ENCODE data around the gene CAMK2D.

CAMK2D gene

DNA sequence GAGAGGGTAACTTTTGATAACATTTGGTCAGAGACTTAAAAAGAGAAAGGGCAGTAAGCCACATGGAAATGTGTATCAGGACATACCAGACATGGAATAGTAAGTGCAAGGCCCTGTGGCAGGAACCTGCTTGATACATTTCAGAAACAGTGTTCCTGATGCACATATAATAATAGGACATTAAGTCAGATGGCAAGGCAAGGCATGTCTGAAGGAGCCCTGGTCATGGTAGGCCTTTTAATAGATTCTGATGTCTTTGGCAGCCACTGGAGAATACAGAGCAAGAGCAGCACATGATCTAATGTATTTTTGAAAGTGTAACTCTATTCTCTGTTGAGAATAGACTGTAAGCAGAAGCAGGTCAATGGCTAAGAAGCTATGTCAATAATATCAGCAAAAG is 279.7 kb downstream of the CAMK2D start:
- Histone ChIP-seq H3K27ac (ENCODE audit: low read depth, low read length) (no peak overlapping the region), H3K27me3 (ENCODE audit: control insufficient read depth, insufficient read depth, low read length) (no peaks in the 10 kb centered on the region), H3K9ac (ENCODE audit: low read depth, low read length) (no peak overlapping the region), H3K4me1 (ENCODE audit: control insufficient read depth, insufficient read depth, low read length) (peaks cover 13% of the 10 kb centered on the region; the same call in 1 of the 2 replicates), H3K9me3 (ENCODE audit: control insufficient read depth, insufficient read depth, low read length) (no peaks in the 10 kb centered on the region), H3K36me3 (ENCODE audit: control insufficient read depth, insufficient read depth, low read length) (no peaks in the 10 kb centered on the region), H3K4me3 (ENCODE audit: low read depth, low read length) (no peak overlapping the region)

DNA sequence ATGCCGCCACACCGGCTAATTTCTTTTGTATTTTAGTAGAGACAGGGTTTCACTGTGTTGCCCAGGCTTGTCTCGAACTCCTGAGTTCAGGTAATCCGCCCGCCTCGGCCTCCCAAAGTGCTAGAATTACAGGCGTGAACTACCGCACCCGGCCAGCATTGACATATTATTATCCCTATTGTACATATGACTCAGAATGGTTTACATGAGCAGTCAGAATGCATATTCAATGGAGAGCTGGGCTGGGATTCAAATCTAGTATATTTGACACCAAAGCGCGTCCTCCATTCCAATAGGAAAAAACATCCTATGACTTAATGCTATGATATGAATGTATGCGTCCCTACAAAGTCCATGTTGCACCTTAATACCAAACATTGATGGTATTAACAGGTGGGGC is 281.4 kb downstream of the CAMK2D start:
- no peak overlapping the region for H3K27ac ChIP-seq (ENCODE audit: low read depth, low read length)
- H3K4me3 ChIP-seq (ENCODE audit: low read depth, low read length), result no peak overlapping the region
- peaks cover 13% of the 10 kb centered on the region; the same call in 1 of the 2 replicates for H3K4me1 ChIP-seq (ENCODE audit: control insufficient read depth, insufficient read depth, low read length)
- no peaks in the 10 kb centered on the region for H3K27me3 ChIP-seq (ENCODE audit: control insufficient read depth, insufficient read depth, low read length)
- H3K9me3 ChIP-seq (ENCODE audit: control insufficient read depth, insufficient read depth, low read length), result no peaks in the 10 kb centered on the region
- H3K36me3 ChIP-seq (ENCODE audit: control insufficient read depth, insufficient read depth, low read length), result no peaks in the 10 kb centered on the region
- no peak overlapping the region for H3K9ac ChIP-seq (ENCODE audit: low read depth, low read length)

- Histone ChIP-seq H3K27me3 (ENCODE audit: control insufficient read depth, insufficient read depth, low read length) (no peaks in the 10 kb centered on the region), H3K4me1 (ENCODE audit: control insufficient read depth, insufficient read depth, low read length) (peaks cover 13% of the 10 kb centered on the region; the same call in 1 of the 2 replicates), H3K36me3 (ENCODE audit: control insufficient read depth, insufficient read depth, low read length) (no peaks in the 10 kb centered on the region), H3K9ac (ENCODE audit: low read depth, low read length) (no peak overlapping the region), H3K9me3 (ENCODE audit: control insufficient read depth, insufficient read depth, low read length) (no peaks in the 10 kb centered on the region), H3K27ac (ENCODE audit: low read depth, low read length) (no peak overlapping the region), H3K4me3 (ENCODE audit: low read depth, low read length) (no peak overlapping the region)
Measured at GRCh38 chr4:113478032-113478431, 283.5 kb downstream of the CAMK2D start.

GRCh38 chr4:113476800-113477199 is 284.7 kb downstream of the CAMK2D start:
- H3K4me3 ChIP-seq (ENCODE audit: low read depth, low read length), result no peak overlapping the region
- H3K27ac ChIP-seq (ENCODE audit: low read depth, low read length), result no peak overlapping the region
- no peaks in the 10 kb centered on the region for H3K9me3 ChIP-seq (ENCODE audit: control insufficient read depth, insufficient read depth, low read length)
- no peaks in the 10 kb centered on the region for H3K27me3 ChIP-seq (ENCODE audit: control insufficient read depth, insufficient read depth, low read length)
- H3K4me1 ChIP-seq (ENCODE audit: control insufficient read depth, insufficient read depth, low read length), result peaks cover 13% of the 10 kb centered on the region; the same call in 1 of the 2 replicates
- H3K9ac ChIP-seq (ENCODE audit: low read depth, low read length), result no peak overlapping the region
- H3K36me3 ChIP-seq (ENCODE audit: control insufficient read depth, insufficient read depth, low read length), result no peaks in the 10 kb centered on the region

DNA sequence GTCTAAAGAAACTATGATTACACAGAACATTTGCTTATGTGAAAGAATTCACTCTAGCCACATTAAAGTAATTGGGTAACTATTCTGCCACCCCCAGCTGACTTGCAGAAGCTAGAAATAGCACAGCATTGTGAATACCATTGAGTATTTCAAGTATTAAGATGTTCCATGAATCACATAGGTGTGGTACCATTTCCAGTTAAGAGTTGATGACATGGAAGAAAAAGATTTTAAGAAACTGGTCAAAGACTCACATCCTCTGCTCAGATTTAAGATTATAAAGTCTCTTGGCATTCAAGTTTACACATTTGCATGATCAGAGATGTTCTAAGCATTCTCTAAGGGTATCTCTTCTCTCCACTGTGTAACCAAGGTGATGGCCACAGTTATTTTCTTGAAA is 287.5 kb downstream of the CAMK2D start:
- H3K9ac ChIP-seq (ENCODE audit: low read depth, low read length), result no peak overlapping the region
- no peaks in the 10 kb centered on the region for H3K9me3 ChIP-seq (ENCODE audit: control insufficient read depth, insufficient read depth, low read length)
- no peak overlapping the region for H3K4me3 ChIP-seq (ENCODE audit: low read depth, low read length)
- no peaks in the 10 kb centered on the region for H3K27me3 ChIP-seq (ENCODE audit: control insufficient read depth, insufficient read depth, low read length)
- no peak overlapping the region for H3K27ac ChIP-seq (ENCODE audit: low read depth, low read length)
- no peaks in the 10 kb centered on the region for H3K36me3 ChIP-seq (ENCODE audit: control insufficient read depth, insufficient read depth, low read length)
- H3K4me1 ChIP-seq (ENCODE audit: control insufficient read depth, insufficient read depth, low read length), result peaks cover 17% of the 10 kb centered on the region

- Histone ChIP-seq H3K4me1 (ENCODE audit: control insufficient read depth, insufficient read depth, low read length) (peaks cover 20% of the 10 kb centered on the region), H3K27ac (ENCODE audit: low read depth, low read length) (no peak overlapping the region), H3K36me3 (ENCODE audit: control insufficient read depth, insufficient read depth, low read length) (no peaks in the 10 kb centered on the region), H3K4me3 (ENCODE audit: low read depth, low read length) (no peak overlapping the region), H3K27me3 (ENCODE audit: control insufficient read depth, insufficient read depth, low read length) (no peaks in the 10 kb centered on the region), H3K9ac (ENCODE audit: low read depth, low read length) (no peak overlapping the region), H3K9me3 (ENCODE audit: control insufficient read depth, insufficient read depth, low read length) (no peaks in the 10 kb centered on the region)
Measured at GRCh38 chr4:113472864-113473263, 288.7 kb downstream of the CAMK2D start.

GRCh38 chr4:113471146-113471860 is 290.2 kb downstream of the CAMK2D start:
- no peak overlapping the region for H3K9ac ChIP-seq (ENCODE audit: low read depth, low read length)
- H3K4me1 ChIP-seq (ENCODE audit: control insufficient read depth, insufficient read depth, low read length), result peaks cover 29% of the 10 kb centered on the region
- no peaks in the 10 kb centered on the region for H3K36me3 ChIP-seq (ENCODE audit: control insufficient read depth, insufficient read depth, low read length)
- H3K4me3 ChIP-seq (ENCODE audit: low read depth, low read length), result no peak overlapping the region
- no peak overlapping the region for H3K27ac ChIP-seq (ENCODE audit: low read depth, low read length)
- H3K9me3 ChIP-seq (ENCODE audit: control insufficient read depth, insufficient read depth, low read length), result no peaks in the 10 kb centered on the region
- no peaks in the 10 kb centered on the region for H3K27me3 ChIP-seq (ENCODE audit: control insufficient read depth, insufficient read depth, low read length)

GRCh38 chr4:113469926-113470325 is 291.6 kb downstream of the CAMK2D start:
- no peak overlapping the region for H3K9ac ChIP-seq (ENCODE audit: low read depth, low read length)
- no peaks in the 10 kb centered on the region for H3K27me3 ChIP-seq (ENCODE audit: control insufficient read depth, insufficient read depth, low read length)
- no peaks in the 10 kb centered on the region for H3K9me3 ChIP-seq (ENCODE audit: control insufficient read depth, insufficient read depth, low read length)
- no peak overlapping the region for H3K27ac ChIP-seq (ENCODE audit: low read depth, low read length)
- H3K36me3 ChIP-seq (ENCODE audit: control insufficient read depth, insufficient read depth, low read length), result no peaks in the 10 kb centered on the region
- H3K4me3 ChIP-seq (ENCODE audit: low read depth, low read length), result no peak overlapping the region
- H3K4me1 ChIP-seq (ENCODE audit: control insufficient read depth, insufficient read depth, low read length), result peaks cover 29% of the 10 kb centered on the region

DNA sequence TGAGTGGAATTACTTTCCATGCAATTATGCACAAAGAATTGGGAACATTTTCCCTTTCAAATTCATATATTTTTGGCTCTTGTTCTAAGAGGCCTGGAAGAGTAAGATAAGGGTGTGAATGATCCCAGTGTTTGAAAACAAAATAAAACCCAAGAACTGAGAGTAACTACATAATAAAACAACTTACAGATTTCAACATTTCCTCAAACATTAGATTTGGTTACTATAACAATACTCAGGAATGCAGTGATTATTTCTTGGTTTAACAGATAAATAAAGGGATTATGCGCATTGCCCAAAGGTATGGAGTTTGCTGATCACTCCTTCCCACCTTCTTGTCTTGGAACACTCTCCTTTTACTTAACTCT is 292.5 kb downstream of the CAMK2D start:
- peak overlapping the region; percentile 91 for H3K27ac ChIP-seq (ENCODE audit: low read depth, low read length)
- H3K9ac ChIP-seq (ENCODE audit: low read depth, low read length), result no peak overlapping the region
- peaks cover 29% of the 10 kb centered on the region for H3K4me1 ChIP-seq (ENCODE audit: control insufficient read depth, insufficient read depth, low read length)
- H3K9me3 ChIP-seq (ENCODE audit: control insufficient read depth, insufficient read depth, low read length), result no peaks in the 10 kb centered on the region
- no peak overlapping the region for H3K4me3 ChIP-seq (ENCODE audit: low read depth, low read length)
- no peaks in the 10 kb centered on the region for H3K36me3 ChIP-seq (ENCODE audit: control insufficient read depth, insufficient read depth, low read length)
- H3K27me3 ChIP-seq (ENCODE audit: control insufficient read depth, insufficient read depth, low read length), result no peaks in the 10 kb centered on the region

GRCh38 chr4:113468165-113469022 is 293.1 kb downstream of the CAMK2D start:
- Histone ChIP-seq H3K9me3 (ENCODE audit: control insufficient read depth, insufficient read depth, low read length) (no peaks in the 10 kb centered on the region), H3K27ac (ENCODE audit: low read depth, low read length) (peak overlapping the region; percentile 91), H3K4me3 (ENCODE audit: low read depth, low read length) (no peak overlapping the region), H3K4me1 (ENCODE audit: control insufficient read depth, insufficient read depth, low read length) (peaks cover 29% of the 10 kb centered on the region), H3K27me3 (ENCODE audit: control insufficient read depth, insufficient read depth, low read length) (no peaks in the 10 kb centered on the region), H3K9ac (ENCODE audit: low read depth, low read length) (peak overlapping the region; percentile 49; the same call in 1 of the 2 replicates), H3K36me3 (ENCODE audit: control insufficient read depth, insufficient read depth, low read length) (no peaks in the 10 kb centered on the region)

DNA sequence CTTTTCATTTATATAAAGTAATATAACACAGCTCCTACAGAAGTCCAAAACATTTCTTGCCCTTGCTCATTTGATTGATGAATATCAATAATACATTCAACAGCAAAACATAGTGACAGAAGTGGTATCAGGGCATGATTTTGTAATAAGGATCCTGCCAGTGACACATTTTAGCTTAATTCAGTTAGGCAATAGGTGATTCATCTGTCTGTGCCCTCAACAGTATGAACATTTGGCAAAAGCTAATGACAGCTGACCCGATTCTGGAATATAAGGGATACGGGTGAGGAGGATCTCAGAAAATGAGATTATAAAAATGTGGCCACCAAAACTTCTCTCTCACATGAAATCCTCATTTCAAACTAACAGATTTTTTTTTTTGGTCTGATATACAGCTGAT is 294.0 kb downstream of the CAMK2D start:
- Histone ChIP-seq H3K9ac (ENCODE audit: low read depth, low read length) (peak overlapping the region; percentile 49; the same call in 1 of the 2 replicates), H3K9me3 (ENCODE audit: control insufficient read depth, insufficient read depth, low read length) (no peaks in the 10 kb centered on the region), H3K4me1 (ENCODE audit: control insufficient read depth, insufficient read depth, low read length) (peaks cover 29% of the 10 kb centered on the region), H3K27ac (ENCODE audit: low read depth, low read length) (peak overlapping the region; percentile 91), H3K36me3 (ENCODE audit: control insufficient read depth, insufficient read depth, low read length) (no peaks in the 10 kb centered on the region), H3K4me3 (ENCODE audit: low read depth, low read length) (no peak overlapping the region), H3K27me3 (ENCODE audit: control insufficient read depth, insufficient read depth, low read length) (no peaks in the 10 kb centered on the region)
